Activated T-helper 17 cell treated with anti-CD3 and anti-CD28 coated beads, Interleukin-2, amount 50 U/mL, for 72 hours (primary cell): ENCODE results near the gene ACTG2. TPM values are rescaled to one million over a fixed set of nuclear protein-coding genes. Genes with fewer than 3 reads are reported as not detected.
"Not testable (repeated sequence)": the region's sequence is repeated elsewhere in the genome, so short reads cannot be mapped to it uniquely, and the experiment has no call there.

Source experiments
- ATAC-seq: fragments of 150-1000 bp; cut with Tn5 transposase; replicated peaks from 2 replicates; pipeline ENCODE4 v1.10.0; 2021; ENCODE audit warnings: mild to moderate bottlenecking, moderate library complexity
- H3K27ac Mint-ChIP-seq: one replicate; pipeline ENCODE4 v1.8.0; 2022; ENCODE audit warnings: mixed read lengths
- H3K27me3 Mint-ChIP-seq: one replicate; pipeline ENCODE4 v1.8.0; 2022; ENCODE audit warnings: mixed read lengths
- H3K36me3 Mint-ChIP-seq: one replicate; pipeline ENCODE4 v1.8.0; 2022; ENCODE audit warnings: low read depth, mild to moderate bottlenecking, mixed read lengths
- H3K4me1 Mint-ChIP-seq: one replicate; pipeline ENCODE4 v1.8.0; 2022; ENCODE audit warnings: mixed read lengths
- H3K4me3 Mint-ChIP-seq: one replicate; pipeline ENCODE4 v1.8.0; 2022; ENCODE audit warnings: mild to moderate bottlenecking, mixed read lengths
- H3K9me3 Mint-ChIP-seq: one replicate; pipeline ENCODE4 v1.8.0; 2022; ENCODE audit warnings: mixed read lengths
- total RNA-seq, 2 donors: library from RNA; stranded (reverse); gene quantifications; one replicate each; pipeline ENCODE4 v1.2.3, GENCODE V29; 2022

Gene ACTG2
- total RNA-seq, 2 donors from 2014 or later, result not detected

DNA sequence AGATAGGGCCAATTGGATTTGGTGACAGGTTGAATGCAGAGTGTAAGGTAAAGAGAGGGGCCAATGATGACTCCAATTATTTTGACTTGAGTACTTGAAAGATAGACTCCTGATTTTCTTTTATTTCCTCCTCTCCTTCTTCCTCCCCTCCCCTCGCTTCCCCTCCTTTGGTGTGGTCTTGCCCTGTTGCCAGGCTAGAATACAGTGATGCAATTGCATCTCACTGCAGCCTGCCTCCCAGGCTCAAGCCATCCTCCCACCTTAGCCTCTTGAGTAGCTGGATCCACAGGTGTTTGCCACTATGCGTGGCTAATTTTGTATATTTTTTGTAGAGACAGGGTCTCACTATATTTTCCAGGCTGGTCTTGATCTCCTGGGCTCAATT lies 36.1 kb downstream of the ACTG2 start:
- Mint-ChIP-seq H3K36me3 (peaks cover 56% of the 10 kb centered on the region), H3K9me3 (no peaks in the 10 kb centered on the region), H3K4me3 (peak overlapping the region; percentile 87), H3K27me3 (no peaks in the 10 kb centered on the region), H3K27ac (peak overlapping the region; percentile 49), H3K4me1 (peaks cover 51% of the 10 kb centered on the region)
- no peak for ATAC-seq

DNA sequence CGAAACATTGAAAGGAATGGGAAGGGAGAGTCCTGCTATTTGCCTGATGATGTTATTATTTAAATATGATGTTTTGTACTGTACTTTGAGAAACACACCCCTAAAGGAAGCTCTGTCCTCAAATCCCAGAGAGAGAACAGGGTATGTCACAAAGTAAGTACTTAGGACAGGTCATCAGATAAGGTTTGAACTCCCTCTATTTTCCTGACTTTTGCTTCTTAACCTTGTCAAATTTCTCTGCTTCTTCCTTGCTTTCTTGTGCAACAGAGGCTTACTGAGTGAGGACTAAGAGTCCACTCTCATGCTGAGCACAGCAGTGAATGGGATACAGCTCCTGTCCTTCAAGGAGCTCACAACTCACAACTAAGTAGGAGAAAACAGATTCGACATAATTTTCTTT lies 37.6 kb downstream of the ACTG2 start:
- peaks cover 68% of the 10 kb centered on the region for H3K36me3 Mint-ChIP-seq
- H3K27ac Mint-ChIP-seq, result no peak overlapping the region
- no peak for ATAC-seq
- peaks cover 51% of the 10 kb centered on the region for H3K4me1 Mint-ChIP-seq
- peak overlapping the region; percentile 87 for H3K4me3 Mint-ChIP-seq
- no peaks in the 10 kb centered on the region for H3K27me3 Mint-ChIP-seq
- no peaks in the 10 kb centered on the region for H3K9me3 Mint-ChIP-seq

DNA sequence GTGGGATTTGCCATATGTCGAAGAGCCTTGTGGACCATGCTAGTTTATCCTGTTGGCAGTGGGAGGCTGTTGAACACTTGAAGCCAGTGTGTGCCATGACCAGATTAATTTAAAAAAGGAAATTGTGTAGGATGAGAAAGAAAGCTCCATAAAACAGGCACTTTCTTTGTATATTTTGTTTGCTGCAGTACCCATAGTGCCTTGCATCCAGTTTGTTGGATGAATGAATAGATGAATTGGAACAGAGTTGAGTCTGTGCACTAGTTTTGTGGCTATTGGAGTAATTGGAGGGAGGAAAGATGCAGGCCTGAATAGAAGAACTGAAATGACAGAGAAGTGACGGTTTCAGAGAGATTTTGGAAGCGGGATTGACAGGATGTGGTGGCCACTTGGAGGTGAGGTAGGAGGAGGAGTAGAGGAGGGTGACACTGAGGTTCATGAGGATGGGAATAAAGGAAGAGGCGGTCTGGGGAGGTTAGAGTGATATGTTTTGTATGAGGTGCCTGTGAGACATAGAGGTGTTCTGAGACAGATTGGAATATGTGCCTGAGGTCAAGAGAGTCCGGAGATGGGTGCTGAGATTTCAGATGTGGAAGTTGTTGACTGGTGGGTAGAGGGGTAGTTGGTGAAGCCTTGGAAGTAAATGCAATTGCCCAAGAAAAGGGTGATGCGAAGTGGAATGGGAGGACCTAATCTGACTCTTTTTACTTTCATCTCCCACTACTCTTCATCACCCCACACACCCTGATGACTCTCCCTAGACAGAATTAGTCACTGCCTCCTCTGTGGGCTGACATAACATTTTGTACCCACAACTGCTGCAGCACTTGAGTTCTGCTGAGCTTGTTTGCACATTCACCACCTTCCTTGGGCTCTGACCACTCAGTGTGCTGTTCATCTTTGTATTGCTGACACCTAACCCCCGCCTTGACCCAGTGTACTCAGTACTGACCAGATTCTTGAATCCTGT lies 39.0 kb downstream of the ACTG2 start:
- H3K27me3 Mint-ChIP-seq, result no peaks in the 10 kb centered on the region
- H3K9me3 Mint-ChIP-seq, result no peaks in the 10 kb centered on the region
- peak; percentile 95 for ATAC-seq
- peaks cover 60% of the 10 kb centered on the region for H3K4me1 Mint-ChIP-seq
- H3K36me3 Mint-ChIP-seq, result peaks cover 81% of the 10 kb centered on the region
- peak overlapping the region; percentile 62 for H3K4me3 Mint-ChIP-seq
- peak overlapping the region; percentile 79 for H3K27ac Mint-ChIP-seq

DNA sequence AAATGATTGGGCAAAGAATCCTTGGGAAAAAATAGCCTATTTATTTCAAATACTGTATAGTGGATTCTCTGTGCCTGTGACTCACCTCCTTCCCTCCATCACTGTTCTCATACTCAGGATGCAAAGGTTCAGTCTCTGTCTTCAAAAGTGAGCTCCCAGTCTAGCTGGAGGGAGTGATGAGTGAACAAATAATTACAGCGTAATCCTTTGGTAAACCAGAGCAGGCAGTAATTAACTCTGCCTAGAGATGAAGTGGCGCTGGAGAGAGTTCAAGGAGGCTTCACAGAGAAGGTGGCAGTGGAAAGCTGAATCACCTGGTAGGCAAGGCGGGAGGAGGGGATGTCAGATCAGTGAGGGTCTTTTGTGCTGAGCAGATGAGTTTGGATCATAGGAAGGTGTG lies 40.4 kb downstream of the ACTG2 start:
- no peaks in the 10 kb centered on the region for H3K27me3 Mint-ChIP-seq
- ATAC-seq, result peak; percentile 9
- H3K4me3 Mint-ChIP-seq, result peak overlapping the region; percentile 62
- no peaks in the 10 kb centered on the region for H3K9me3 Mint-ChIP-seq
- peaks cover 68% of the 10 kb centered on the region for H3K4me1 Mint-ChIP-seq
- peak overlapping the region; percentile 55 for H3K27ac Mint-ChIP-seq
- H3K36me3 Mint-ChIP-seq, result peaks cover 88% of the 10 kb centered on the region

DNA sequence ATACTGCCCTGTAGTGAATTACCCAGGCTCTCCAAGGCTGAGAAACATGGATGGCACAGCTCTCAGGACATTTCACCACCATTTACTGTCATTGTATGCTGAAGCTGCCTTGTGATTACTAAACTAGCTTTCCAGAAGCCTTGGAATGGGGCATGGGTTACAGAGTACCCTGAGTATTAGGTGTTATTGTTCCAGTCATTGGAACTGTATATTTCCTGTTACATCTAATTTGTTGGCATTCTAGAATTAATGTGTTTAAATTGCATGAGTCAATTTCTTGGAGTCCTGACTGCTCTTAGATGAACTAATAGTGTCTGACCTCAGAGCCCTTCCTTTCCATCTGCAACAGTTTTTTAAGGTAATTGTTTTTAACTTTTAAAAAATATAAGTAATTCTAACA lies 42.8 kb downstream of the ACTG2 start:
- Mint-ChIP-seq H3K4me1 (peaks cover 59% of the 10 kb centered on the region), H3K9me3 (no peaks in the 10 kb centered on the region), H3K4me3 (no peak overlapping the region), H3K27me3 (no peaks in the 10 kb centered on the region), H3K27ac (no peak overlapping the region), H3K36me3 (peaks cover 85% of the 10 kb centered on the region)
- no peak for ATAC-seq

DNA sequence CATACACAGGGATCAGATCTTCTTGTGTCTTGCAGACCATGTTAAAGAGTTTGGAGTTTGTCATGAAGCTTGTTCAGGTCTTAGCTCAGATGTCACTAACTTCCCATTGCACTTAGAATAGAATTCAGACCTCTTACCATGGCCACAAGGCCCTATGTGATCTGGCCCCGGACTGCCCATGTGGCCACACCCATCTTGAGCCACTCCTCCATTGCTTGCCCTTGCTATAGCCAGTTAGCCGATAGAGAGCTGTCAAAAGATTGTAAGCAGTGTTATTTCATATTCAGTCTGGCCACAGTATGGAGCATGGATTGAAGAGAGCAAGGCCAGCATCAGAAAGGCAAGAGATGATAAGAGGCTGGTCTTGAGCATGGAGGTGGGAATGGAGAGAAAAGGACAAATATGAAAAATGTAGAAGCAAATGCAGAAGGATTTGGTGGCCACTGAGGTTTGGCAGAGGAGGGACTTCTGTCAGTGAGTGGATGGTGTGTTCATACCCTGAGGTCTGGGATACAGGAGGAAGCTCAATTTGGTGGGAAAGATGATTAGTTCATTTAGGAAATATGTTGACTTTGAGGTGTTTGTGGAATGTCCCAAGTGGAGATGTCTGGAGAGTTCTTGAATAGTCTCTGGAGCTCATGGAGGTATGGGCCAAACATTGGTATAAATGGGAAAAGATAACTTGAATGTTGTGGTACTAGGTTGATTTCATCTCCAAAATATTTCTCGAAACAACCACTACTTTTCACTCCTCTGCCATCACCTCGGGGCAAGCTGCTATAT lies 44.5 kb downstream of the ACTG2 start:
- Mint-ChIP-seq H3K9me3 (no peaks in the 10 kb centered on the region), H3K4me3 (peak overlapping the region; percentile 69), H3K4me1 (peaks cover 55% of the 10 kb centered on the region), H3K27ac (peak overlapping the region; percentile 3), H3K36me3 (peaks cover 92% of the 10 kb centered on the region), H3K27me3 (no peaks in the 10 kb centered on the region)
- ATAC-seq, result no peak

DNA sequence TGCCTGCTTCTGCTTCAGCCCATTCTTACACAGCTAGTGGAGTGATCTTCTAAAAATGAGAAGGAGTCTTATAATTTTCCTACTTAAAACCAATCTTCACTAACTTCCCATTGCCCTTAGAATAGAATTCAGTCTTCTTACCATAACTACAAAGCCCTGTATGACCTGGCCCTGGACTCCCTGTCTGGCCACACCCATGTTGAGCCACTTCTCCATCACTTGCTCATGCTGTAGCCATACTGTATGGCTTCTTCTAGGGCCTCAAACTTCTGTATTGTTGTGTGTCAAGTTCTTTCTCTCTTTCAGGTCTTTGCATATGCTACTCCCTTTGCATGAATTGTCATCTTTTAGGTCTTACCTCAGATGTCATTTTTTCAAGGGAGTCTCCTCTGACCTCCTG lies 45.1 kb downstream of the ACTG2 start:
- no peaks in the 10 kb centered on the region for H3K27me3 Mint-ChIP-seq
- peaks cover 92% of the 10 kb centered on the region for H3K36me3 Mint-ChIP-seq
- no peak for ATAC-seq
- H3K27ac Mint-ChIP-seq, result peak overlapping the region; percentile 0
- H3K9me3 Mint-ChIP-seq, result no peaks in the 10 kb centered on the region
- peaks cover 57% of the 10 kb centered on the region for H3K4me1 Mint-ChIP-seq
- peak overlapping the region; percentile 69 for H3K4me3 Mint-ChIP-seq

DNA sequence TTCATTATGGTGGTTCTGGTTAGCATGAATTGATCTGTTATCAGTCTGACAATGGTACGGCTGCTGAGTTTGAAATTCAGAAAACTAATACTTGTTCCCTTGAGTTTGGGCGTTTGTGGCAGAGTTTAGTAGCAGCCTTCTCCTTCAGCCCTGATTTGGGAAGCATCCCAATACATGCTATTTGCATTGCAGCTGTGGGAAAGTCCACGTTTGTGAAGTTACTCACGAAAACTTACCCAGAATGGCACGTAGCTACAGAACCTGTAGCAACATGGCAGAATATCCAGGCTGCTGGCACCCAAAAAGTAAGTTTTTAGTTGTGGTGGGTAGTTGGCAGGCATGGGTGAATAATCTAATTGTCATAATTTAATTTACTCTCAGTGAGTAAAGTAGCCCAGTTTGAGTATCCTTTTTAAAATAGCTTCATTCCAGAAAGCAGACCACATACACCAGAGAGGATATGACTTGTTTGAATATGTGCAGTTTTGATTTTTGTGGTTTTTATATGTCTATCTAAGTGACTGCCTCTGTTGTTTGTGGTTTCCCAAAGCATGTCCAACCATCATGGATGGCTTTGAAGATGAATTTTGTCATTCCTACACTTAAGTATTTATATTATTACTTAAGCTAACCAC lies 46.0 kb downstream of the ACTG2 start:
- Mint-ChIP-seq H3K4me1 (peaks cover 53% of the 10 kb centered on the region), H3K27me3 (no peaks in the 10 kb centered on the region), H3K36me3 (peaks cover 92% of the 10 kb centered on the region)

DNA sequence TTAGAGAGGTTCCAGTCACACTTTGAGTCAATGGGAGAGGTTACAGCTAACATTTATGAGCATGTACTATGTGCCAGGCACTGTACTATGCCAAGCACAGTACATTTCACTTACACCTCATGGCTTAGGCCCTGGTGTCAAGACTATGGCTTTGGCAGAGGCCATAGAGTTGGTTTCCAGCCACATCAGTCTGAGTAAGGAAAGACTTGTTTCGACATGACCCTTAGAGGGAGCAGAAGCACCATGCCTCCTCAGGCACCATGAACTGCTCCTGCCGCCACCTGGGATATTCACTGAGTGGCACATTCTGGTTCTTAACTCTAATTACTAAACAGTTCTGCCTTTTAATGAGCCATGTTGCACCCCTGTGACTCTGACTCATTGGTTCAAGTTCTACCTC lies 46.6 kb downstream of the ACTG2 start:
- Mint-ChIP-seq H3K27me3 (no peaks in the 10 kb centered on the region), H3K27ac (peak overlapping the region; percentile 0)

More for the DNA sequence above, 46.0 kb downstream of the ACTG2 start:
- Mint-ChIP-seq H3K4me3 (peak overlapping the region; percentile 69), H3K27ac (peak overlapping the region; percentile 0), H3K9me3 (no peaks in the 10 kb centered on the region)
- peak; percentile 92 for ATAC-seq

DNA sequence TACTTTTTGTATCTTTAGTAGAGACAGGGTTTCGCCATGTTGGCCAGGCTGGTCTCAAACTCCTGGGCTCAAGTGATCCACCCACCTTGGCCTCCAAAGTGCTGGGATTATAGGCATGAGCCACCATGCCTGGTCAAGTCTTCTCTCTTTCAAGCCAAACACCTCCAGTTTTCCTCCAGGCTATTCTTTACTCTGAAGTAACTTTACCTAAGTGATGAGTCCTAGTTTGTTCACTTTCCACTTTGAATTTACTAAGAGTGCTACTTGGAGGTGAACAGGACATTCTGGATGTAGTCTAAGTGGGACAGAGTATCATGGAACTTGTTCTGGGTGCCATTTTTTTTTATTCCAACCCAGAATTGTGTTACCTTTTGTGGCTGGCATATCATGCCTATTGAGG lies 47.3 kb downstream of the ACTG2 start:
- not testable (repeated sequence) for ATAC-seq, H3K9me3 Mint-ChIP-seq, H3K27me3 Mint-ChIP-seq
- peaks cover 62% of the 10 kb centered on the region for H3K4me1 Mint-ChIP-seq
- peak overlapping the region; percentile 43 for H3K4me3 Mint-ChIP-seq
- H3K27ac Mint-ChIP-seq, result peak overlapping the region; percentile 0
- H3K36me3 Mint-ChIP-seq, result peaks cover 94% of the 10 kb centered on the region

More for the DNA sequence above, 46.6 kb downstream of the ACTG2 start:
- H3K36me3 Mint-ChIP-seq, result peaks cover 92% of the 10 kb centered on the region
- H3K9me3 Mint-ChIP-seq, result no peaks in the 10 kb centered on the region
- peaks cover 56% of the 10 kb centered on the region for H3K4me1 Mint-ChIP-seq
- peak overlapping the region; percentile 43 for H3K4me3 Mint-ChIP-seq
- peak; percentile 76 for ATAC-seq

DNA sequence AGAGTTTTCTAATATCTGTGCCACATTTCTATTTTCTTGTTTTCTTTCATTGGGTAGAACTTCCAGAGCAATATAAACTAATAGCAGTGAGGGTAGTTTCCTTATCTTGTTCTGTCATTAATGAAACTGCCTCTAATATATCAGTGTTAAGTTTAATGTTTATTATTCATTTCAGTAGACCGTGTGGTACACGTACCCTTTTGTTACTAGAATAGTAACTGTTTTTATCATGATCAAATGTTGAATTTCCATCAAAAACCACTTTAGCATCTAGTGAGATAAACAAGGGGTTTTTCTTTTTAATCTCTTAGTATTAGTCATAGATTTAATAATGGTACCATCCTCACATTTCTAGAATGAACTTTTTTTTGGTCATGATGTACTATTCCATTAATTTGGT lies 49.9 kb downstream of the ACTG2 start:
- peak overlapping the region; percentile 40 for H3K4me3 Mint-ChIP-seq
- peak overlapping the region; percentile 75 for H3K27ac Mint-ChIP-seq
- no peaks in the 10 kb centered on the region for H3K9me3 Mint-ChIP-seq
- ATAC-seq, result no peak
- no peaks in the 10 kb centered on the region for H3K27me3 Mint-ChIP-seq
- H3K4me1 Mint-ChIP-seq, result peaks cover 47% of the 10 kb centered on the region
- peaks cover 95% of the 10 kb centered on the region for H3K36me3 Mint-ChIP-seq

DNA sequence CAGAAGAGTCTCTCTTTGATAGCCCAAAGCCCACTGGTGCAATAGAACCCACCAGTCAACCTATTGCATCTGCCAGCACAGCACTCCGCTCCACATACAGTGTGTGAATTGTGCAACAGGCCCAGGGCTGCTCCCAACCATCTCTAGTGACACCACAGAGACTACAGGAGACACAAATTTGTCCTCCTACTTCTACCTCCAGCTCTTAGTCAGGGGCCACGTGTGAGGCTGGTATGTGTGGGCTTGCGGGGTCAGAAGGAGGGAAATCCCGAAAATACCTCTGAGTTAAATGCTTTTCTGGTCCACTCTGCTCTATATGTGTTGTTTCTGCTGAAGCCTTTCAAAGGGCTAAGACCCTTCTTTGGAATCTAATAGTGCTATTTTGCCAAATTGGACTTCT lies 51.9 kb downstream of the ACTG2 start:
- H3K9me3 Mint-ChIP-seq, result no peaks in the 10 kb centered on the region
- peaks cover 100% of the 10 kb centered on the region for H3K36me3 Mint-ChIP-seq
- peaks cover 45% of the 10 kb centered on the region for H3K4me1 Mint-ChIP-seq
- peak overlapping the region; percentile 66 for H3K27ac Mint-ChIP-seq
- ATAC-seq, result peak; percentile 97
- H3K4me3 Mint-ChIP-seq, result peak overlapping the region; percentile 44
- H3K27me3 Mint-ChIP-seq, result no peaks in the 10 kb centered on the region

DNA sequence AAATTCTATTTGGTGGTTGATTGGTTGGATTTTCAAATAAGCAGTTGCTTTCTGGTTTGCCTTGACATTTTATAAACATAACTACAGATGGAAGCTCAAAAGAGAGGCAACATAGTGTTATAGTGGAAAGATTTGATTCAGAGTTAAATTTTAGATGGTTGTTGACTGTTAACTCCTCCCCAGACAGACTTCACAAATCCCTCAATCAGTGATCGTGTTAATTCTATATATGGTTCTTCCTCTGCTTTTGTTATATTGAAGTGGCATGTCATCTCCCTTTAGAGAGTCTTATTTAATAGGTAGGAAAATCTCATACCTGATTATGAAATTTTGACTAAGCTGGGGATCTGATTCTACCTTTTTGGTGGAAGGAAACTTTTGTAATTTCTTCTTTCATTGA lies 53.4 kb downstream of the ACTG2 start:
- Mint-ChIP-seq H3K4me1 (peaks cover 34% of the 10 kb centered on the region), H3K36me3 (peaks cover 100% of the 10 kb centered on the region), H3K27me3 (no peaks in the 10 kb centered on the region), H3K27ac (no peak overlapping the region), H3K9me3 (no peaks in the 10 kb centered on the region), H3K4me3 (no peak overlapping the region)
- ATAC-seq, result no peak

DNA sequence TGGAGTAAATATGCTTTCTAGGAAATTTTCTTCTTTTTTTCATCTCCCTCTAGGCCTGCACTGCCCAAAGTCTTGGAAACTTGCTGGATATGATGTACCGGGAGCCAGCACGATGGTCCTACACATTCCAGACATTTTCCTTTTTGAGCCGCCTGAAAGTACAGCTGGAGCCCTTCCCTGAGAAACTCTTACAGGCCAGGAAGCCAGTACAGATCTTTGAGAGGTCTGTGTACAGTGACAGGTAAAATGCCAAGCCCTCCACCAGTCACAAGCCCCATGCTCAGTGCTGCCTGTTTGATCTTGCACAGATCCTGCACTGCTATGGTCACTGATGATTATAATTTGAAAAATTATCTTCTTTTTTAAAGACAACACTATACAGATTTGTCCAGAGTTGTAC lies 53.9 kb downstream of the ACTG2 start:
- H3K9me3 Mint-ChIP-seq, result no peaks in the 10 kb centered on the region
- ATAC-seq, result no peak
- H3K27ac Mint-ChIP-seq, result no peak overlapping the region
- peaks cover 33% of the 10 kb centered on the region for H3K4me1 Mint-ChIP-seq
- peaks cover 100% of the 10 kb centered on the region for H3K36me3 Mint-ChIP-seq
- no peak overlapping the region for H3K4me3 Mint-ChIP-seq
- no peaks in the 10 kb centered on the region for H3K27me3 Mint-ChIP-seq
